ENCODE results near the gene CDR2L.

- TF ChIP-seq FOXK2 (IDR thresholded peaks at IDR 0.05), result no peak
- TF ChIP-seq ELF4 (IDR thresholded peaks at IDR 0.05), result no peak
- no peak for TF ChIP-seq ZNF384 (IDR thresholded peaks at IDR 0.05)
- TF ChIP-seq SP1 (IDR thresholded peaks at IDR 0.05), result no peak
- TF ChIP-seq LEF1 (IDR thresholded peaks at IDR 0.05; ENCODE audit: borderline replicate concordance), result no peak
- TF ChIP-seq CTBP1 (IDR thresholded peaks at IDR 0.05; ENCODE audit: borderline replicate concordance), result no peak
- no peak for TF ChIP-seq SUZ12 (IDR thresholded peaks at IDR 0.05)
- TF ChIP-seq ARNT (IDR thresholded peaks at IDR 0.05), result no peak
- TF ChIP-seq L3MBTL2 (conservative IDR thresholded peaks at IDR 0.05), result no peak
- TF ChIP-seq FOXM1 (IDR thresholded peaks at IDR 0.05; ENCODE audit: borderline replicate concordance), result no peak
- TF ChIP-seq HDGF (IDR thresholded peaks at IDR 0.05; ENCODE audit: borderline replicate concordance), result no peak
Measured at GRCh38 chr17:74941128-74941725, 46.2 kb upstream of the CDR2L start.
